ENCODE measurements around the gene TSPAN17.

Gene TSPAN17

DNA sequence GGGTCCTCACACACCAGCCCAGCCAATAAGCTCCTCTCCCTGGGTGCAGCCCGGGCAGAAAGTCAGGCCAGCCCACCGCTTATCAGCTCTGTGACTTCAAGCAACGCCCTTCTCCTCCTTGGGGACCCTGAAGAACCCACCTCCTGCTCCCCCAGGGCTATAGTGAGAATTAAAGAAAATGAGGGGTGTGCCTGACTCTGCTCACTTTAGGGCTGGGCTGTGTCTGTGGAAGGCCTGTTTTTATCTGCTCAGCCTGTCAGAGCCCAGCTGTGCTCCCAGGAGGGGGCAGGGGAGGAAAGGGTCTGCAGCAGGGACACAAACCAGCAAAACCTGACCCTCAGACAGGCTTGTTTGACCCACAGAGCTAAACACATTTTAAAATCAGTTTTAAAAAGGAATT, 41.3 kb upstream of the TSPAN17 start:
- H4K20me1 ChIP-seq (ENCODE audit: insufficient read depth) = no peaks in the 10 kb centered on the region
- H3K36me3 ChIP-seq (ENCODE audit: insufficient read depth) = no peaks in the 10 kb centered on the region
- peaks cover 9% of the 10 kb centered on the region; the same call in 1 of the 2 replicates for H3K79me2 ChIP-seq (ENCODE audit: insufficient read depth, low read depth)
- H3K27ac ChIP-seq = no peak overlapping the region
- no peaks in the 10 kb centered on the region for H3K27me3 ChIP-seq (ENCODE audit: insufficient read depth, low read depth)
- H3K9ac ChIP-seq = no peak overlapping the region
- peaks cover 46% of the 10 kb centered on the region for H3K4me1 ChIP-seq (ENCODE audit: low read depth, poor library complexity, severe bottlenecking)
- H3K4me3 ChIP-seq (IDR thresholded peaks at IDR 0.05; ENCODE audit: insufficient read depth, low read depth, low read length) = no peak overlapping the region
- TF ChIP-seq, protein P1, sequence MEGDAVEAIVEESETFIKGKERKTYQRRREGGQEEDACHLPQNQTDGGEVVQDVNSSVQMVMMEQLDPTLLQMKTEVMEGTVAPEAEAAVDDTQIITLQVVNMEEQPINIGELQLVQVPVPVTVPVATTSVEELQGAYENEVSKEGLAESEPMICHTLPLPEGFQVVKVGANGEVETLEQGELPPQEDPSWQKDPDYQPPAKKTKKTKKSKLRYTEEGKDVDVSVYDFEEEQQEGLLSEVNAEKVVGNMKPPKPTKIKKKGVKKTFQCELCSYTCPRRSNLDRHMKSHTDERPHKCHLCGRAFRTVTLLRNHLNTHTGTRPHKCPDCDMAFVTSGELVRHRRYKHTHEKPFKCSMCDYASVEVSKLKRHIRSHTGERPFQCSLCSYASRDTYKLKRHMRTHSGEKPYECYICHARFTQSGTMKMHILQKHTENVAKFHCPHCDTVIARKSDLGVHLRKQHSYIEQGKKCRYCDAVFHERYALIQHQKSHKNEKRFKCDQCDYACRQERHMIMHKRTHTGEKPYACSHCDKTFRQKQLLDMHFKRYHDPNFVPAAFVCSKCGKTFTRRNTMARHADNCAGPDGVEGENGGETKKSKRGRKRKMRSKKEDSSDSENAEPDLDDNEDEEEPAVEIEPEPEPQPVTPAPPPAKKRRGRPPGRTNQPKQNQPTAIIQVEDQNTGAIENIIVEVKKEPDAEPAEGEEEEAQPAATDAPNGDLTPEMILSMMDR (conservative IDR thresholded peaks at IDR 0.05; ENCODE audit: low read depth, low read length) = no peak
- H3K4me2 ChIP-seq = peak overlapping the region; percentile 13; the same call in 1 of the 2 replicates
- H2AFZ ChIP-seq (ENCODE audit: low read depth) = no peak overlapping the region

DNA sequence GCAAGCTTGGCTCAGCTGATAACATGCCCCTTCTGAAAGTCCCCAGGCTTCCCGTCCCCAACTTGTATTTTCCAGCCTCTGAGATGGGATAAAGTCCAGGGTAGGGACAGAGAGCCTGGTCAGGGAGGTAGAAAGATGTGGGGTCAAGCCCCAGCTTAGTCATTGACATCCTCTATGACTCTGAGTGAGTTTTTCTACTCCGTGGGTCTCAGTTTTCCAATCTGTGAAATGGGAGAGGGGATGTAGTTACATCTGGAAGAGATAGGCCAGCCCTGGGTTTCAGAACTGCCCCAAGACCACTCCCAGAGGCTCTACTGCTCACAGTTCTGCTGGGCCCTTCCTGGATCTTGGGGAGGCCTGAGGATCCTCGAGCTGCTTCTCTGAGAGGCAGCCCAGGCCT, 40.4 kb upstream of the TSPAN17 start:
- Histone ChIP-seq H3K4me2 (no peak overlapping the region; the same call in 1 of the 2 replicates), H2AFZ (ENCODE audit: low read depth) (no peak overlapping the region), H3K27me3 (ENCODE audit: insufficient read depth, low read depth) (no peaks in the 10 kb centered on the region; the same call in 1 of the 2 replicates), H3K36me3 (ENCODE audit: insufficient read depth) (no peaks in the 10 kb centered on the region), H3K79me2 (ENCODE audit: insufficient read depth, low read depth) (peaks cover 9% of the 10 kb centered on the region; the same call in 1 of the 2 replicates), H3K4me3 (IDR thresholded peaks at IDR 0.05; ENCODE audit: insufficient read depth, low read depth, low read length) (no peak overlapping the region), H3K4me1 (ENCODE audit: low read depth, poor library complexity, severe bottlenecking) (peaks cover 39% of the 10 kb centered on the region), H3K9ac (no peak overlapping the region), H4K20me1 (ENCODE audit: insufficient read depth) (no peaks in the 10 kb centered on the region), H3K27ac (no peak overlapping the region)
- TF ChIP-seq, protein P1 (conservative IDR thresholded peaks at IDR 0.05; ENCODE audit: low read depth, low read length) = no peak

DNA sequence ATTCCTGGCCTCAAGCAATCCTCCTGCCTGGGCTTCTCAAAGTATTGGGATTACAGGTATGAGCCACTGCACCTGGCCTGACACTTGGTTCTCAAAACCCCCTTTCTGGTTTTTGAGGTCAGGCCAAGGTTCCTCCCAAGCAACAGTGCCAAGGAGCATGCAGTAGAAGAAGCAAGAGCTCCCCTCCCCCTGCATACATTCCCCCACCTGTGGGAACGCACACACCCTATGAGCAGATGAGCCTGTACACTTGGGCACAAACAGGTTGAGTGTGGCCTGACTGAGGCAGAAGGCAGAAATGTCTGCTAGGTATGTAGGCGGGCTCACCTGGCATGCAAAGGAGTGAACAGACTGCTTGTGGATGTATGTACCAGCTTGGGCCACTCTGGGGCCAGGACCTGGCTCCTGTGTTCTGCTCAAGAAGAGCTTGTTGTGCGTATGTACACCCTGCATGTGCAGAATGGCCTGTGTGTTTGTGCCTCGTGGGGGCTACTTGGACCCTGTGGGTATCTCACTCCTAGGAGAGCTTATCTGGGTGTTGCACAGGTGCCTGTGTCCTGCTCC, 39.1 kb upstream of the TSPAN17 start:
- no peak overlapping the region for H3K4me3 ChIP-seq (IDR thresholded peaks at IDR 0.05; ENCODE audit: insufficient read depth, low read depth, low read length)
- H3K79me2 ChIP-seq (ENCODE audit: insufficient read depth, low read depth) = peaks cover 9% of the 10 kb centered on the region; the same call in 1 of the 2 replicates
- no peak overlapping the region for H2AFZ ChIP-seq (ENCODE audit: low read depth)
- H3K27me3 ChIP-seq (ENCODE audit: insufficient read depth, low read depth) = no peaks in the 10 kb centered on the region; the same call in 1 of the 2 replicates
- TF ChIP-seq, protein P1 (conservative IDR thresholded peaks at IDR 0.05; ENCODE audit: low read depth, low read length) = no peak
- H3K9ac ChIP-seq = no peak overlapping the region
- peaks cover 39% of the 10 kb centered on the region for H3K4me1 ChIP-seq (ENCODE audit: low read depth, poor library complexity, severe bottlenecking)
- H3K36me3 ChIP-seq (ENCODE audit: insufficient read depth) = no peaks in the 10 kb centered on the region
- H4K20me1 ChIP-seq (ENCODE audit: insufficient read depth) = no peaks in the 10 kb centered on the region
- H3K4me2 ChIP-seq = peak overlapping the region; percentile 71
- H3K27ac ChIP-seq = no peak overlapping the region

DNA sequence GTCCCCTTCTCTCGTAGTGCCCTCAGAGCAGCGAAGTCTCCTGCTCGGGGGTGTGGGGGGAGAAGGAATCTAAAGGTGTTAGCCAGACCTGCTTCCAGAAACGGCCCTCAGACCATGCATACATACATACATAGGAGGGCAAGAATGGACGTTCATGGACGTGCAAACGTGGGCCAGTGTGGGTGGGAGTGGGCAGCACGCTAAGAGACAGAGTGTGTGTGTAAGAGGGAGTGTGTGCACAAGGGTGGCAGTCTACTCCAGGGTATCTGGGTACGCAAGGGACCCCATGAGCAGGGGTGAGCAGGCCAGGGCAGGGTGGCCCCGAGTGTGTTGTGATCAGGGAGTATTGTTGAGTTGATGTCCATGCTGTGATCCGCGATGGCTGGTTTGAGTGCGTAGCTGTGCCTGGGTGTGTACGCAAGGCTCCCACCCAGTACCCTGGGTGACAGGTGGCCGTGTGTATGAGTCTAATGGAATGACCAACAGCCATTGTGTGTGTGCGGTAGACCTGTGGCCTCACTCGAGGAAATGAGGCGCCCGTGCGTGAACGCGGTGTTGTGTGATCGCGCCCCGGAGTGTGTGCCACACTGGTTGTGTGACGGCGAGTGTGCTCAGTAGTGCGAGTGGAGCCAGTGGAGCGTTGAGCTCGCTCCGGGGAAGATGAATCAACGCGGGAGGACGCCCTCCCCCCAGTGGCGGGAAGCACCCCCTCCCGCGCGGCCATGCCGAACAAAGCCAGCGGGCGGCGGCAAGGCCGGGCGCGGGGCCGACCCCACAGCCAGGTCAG, 38.2 kb upstream of the TSPAN17 start:
- peaks cover 39% of the 10 kb centered on the region for H3K4me1 ChIP-seq (ENCODE audit: low read depth, poor library complexity, severe bottlenecking)
- no peak overlapping the region for H3K4me3 ChIP-seq (IDR thresholded peaks at IDR 0.05; ENCODE audit: insufficient read depth, low read depth, low read length)
- no peak overlapping the region for H2AFZ ChIP-seq (ENCODE audit: low read depth)
- peak overlapping the region; percentile 71 for H3K4me2 ChIP-seq
- TF ChIP-seq, protein P1 (conservative IDR thresholded peaks at IDR 0.05; ENCODE audit: low read depth, low read length) = no peak
- H3K9ac ChIP-seq = peak overlapping the region; percentile 6; the same call in 1 of the 2 replicates
- H3K79me2 ChIP-seq (ENCODE audit: insufficient read depth, low read depth) = peaks cover 9% of the 10 kb centered on the region; the same call in 1 of the 2 replicates
- H4K20me1 ChIP-seq (ENCODE audit: insufficient read depth) = no peaks in the 10 kb centered on the region
- H3K27me3 ChIP-seq (ENCODE audit: insufficient read depth, low read depth) = no peaks in the 10 kb centered on the region; the same call in 1 of the 2 replicates
- no peak overlapping the region for H3K27ac ChIP-seq
- no peaks in the 10 kb centered on the region for H3K36me3 ChIP-seq (ENCODE audit: insufficient read depth)

Measured in KMS-11 (cell line).